ENCODE measurements around the gene PLAU.
A peak's percentile ranks its signal among the peaks of the same experiment; 100 is the strongest.

PLAU gene

GRCh38 chr10:73932620-73933112 lies 21.7 kb downstream of the PLAU start:
- no peak for DNase-seq (ENCODE audit: extremely low read depth, low read depth)
- TF ChIP-seq CTCF (IDR thresholded peaks at IDR 0.05; ENCODE audit: low read depth, low read length, missing control alignments): no peak
- H3K4me3 ChIP-seq (replicated peaks; ENCODE audit: low read depth, low read length): no peak overlapping the region

- DNase-seq (ENCODE audit: extremely low read depth, low read depth): no peak
- no peak overlapping the region for H3K4me3 ChIP-seq (replicated peaks; ENCODE audit: low read depth, low read length)
- TF ChIP-seq CTCF (IDR thresholded peaks at IDR 0.05; ENCODE audit: low read depth, low read length, missing control alignments): no peak
Measured at GRCh38 chr10:73934074-73934473, 23.1 kb downstream of the PLAU start.

GRCh38 chr10:73935895-73936294 lies 25.0 kb downstream of the PLAU start:
- no peak overlapping the region for H3K4me3 ChIP-seq (replicated peaks; ENCODE audit: low read depth, low read length)
- DNase-seq (ENCODE audit: extremely low read depth, low read depth): no peak
- TF ChIP-seq CTCF (IDR thresholded peaks at IDR 0.05; ENCODE audit: low read depth, low read length, missing control alignments): no peak

- no peak for TF ChIP-seq CTCF (IDR thresholded peaks at IDR 0.05; ENCODE audit: low read depth, low read length, missing control alignments)
- DNase-seq (ENCODE audit: extremely low read depth, low read depth): no peak
- no peak overlapping the region for H3K4me3 ChIP-seq (replicated peaks; ENCODE audit: low read depth, low read length)
Measured at GRCh38 chr10:73937333-73938043, 26.6 kb downstream of the PLAU start.

GRCh38 chr10:73940634-73941221 lies 29.8 kb downstream of the PLAU start:
- no peak for DNase-seq (ENCODE audit: extremely low read depth, low read depth)
- H3K4me3 ChIP-seq (replicated peaks; ENCODE audit: low read depth, low read length): no peak overlapping the region
- peak; percentile 93 for TF ChIP-seq CTCF (IDR thresholded peaks at IDR 0.05; ENCODE audit: low read depth, low read length, missing control alignments)

- no peak for TF ChIP-seq CTCF (IDR thresholded peaks at IDR 0.05; ENCODE audit: low read depth, low read length, missing control alignments)
- H3K4me3 ChIP-seq (replicated peaks; ENCODE audit: low read depth, low read length): no peak overlapping the region
- DNase-seq (ENCODE audit: extremely low read depth, low read depth): no peak
Measured at GRCh38 chr10:73941300-73941699, 30.4 kb downstream of the PLAU start.

All from HFF-Myc (cell line).